HG03432 (cell line): ENCODE data around the gene CDK19.

Experiments used
- ATAC-seq: cut with Tn5 transposase; IDR thresholded peaks from one replicate; pipeline ENCODE4 v1.9.1; 2021; ENCODE audit warnings: mild to moderate bottlenecking, moderate library complexity; ENCODE audit not compliant: unreplicated experiment

CDK19 gene

GRCh38 chr6:110665600-110665999, 149.7 kb downstream of the CDK19 start:
- ATAC-seq: no peak

- ATAC-seq: no peak
These were observed 150.3 kb downstream of the CDK19 start for GRCh38 chr6:110664933-110665332.

- no peak for ATAC-seq
These were observed 152.6 kb downstream of the CDK19 start for GRCh38 chr6:110662490-110663211.

DNA sequence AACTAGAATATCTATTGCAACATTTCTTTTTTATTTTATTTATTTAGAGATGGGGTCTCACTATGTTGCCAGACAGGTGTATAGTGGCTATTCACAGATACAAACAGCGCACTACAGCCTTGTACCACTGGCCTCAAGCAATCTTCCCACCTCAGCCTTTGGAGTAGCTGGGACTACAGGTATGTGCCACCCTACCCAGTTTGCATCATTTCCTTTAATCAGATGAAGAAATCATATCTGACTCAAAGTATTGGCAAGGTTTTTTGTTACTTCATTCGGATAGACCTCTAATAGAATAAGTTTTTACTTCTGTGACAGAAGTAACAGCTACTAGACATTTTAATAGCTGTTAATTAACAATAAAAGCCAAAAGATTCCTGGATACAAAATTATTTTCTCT, 153.9 kb downstream of the CDK19 start:
- ATAC-seq: no peak

- ATAC-seq: no peak
These were observed 155.1 kb downstream of the CDK19 start for GRCh38 chr6:110660066-110660655.

DNA sequence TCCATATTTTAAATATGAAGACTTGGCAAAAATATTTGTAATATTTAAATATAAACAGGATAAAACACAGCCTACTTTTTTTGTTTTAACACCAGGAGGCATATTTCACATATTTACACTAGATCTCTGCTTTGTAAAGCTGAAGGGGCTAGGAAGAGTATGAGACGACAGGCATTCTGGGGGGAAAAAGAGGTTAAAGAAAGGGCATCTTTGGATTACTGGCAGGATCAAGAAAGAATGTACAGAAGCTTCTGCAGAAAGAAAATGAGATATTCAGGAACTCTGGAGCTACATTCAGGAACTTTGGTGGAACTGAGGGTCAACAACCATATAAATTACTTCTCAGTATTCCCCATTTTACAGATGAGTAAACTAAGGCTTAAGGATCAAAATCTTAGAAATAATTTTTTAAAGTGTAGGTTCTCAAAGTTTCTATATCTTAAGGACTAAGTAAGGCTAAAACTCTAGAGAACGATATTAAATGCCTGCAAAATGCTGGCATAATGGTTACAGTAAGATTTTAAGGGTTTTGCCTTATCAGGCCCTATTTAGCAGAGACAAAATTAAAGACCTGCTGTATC, 156.5 kb downstream of the CDK19 start:
- no peak for ATAC-seq

DNA sequence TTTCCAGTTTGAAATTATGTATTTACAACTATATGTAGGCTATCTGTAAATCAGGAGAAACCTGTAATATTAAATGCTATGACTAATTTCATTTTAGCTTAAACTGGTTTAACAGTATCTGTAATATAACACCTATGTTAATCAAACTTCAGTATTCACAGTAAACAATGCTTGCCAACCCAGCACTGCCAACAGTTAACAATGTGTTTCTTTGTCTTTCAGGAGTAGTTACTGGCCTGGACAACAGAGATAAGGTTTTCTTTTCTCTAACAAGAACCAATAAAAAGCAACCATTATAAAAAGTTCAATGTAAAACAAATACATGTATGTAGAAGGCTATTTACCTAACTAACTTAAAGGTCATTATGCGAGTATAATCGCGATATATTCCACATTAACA, 158.8 kb downstream of the CDK19 start:
- ATAC-seq: no peak

DNA sequence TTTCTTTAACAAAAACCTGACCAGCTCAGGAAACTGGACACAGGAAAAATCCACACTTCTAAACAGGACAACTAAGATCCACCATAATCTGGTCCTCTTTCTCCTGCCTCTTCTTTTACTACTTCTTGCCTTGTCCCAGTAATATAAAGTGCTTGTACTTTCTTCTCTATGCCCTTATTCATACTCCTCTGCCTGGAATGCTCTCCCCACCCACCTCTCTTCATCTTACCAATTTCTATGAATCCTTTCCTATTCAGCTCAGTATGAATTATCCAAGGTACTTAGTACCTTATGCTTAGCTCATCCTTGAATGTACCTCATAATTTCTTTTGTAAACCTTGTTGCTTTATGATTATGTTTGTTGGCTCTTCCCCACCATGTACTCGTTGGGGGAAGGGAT, 159.4 kb downstream of the CDK19 start:
- no peak for ATAC-seq

DNA sequence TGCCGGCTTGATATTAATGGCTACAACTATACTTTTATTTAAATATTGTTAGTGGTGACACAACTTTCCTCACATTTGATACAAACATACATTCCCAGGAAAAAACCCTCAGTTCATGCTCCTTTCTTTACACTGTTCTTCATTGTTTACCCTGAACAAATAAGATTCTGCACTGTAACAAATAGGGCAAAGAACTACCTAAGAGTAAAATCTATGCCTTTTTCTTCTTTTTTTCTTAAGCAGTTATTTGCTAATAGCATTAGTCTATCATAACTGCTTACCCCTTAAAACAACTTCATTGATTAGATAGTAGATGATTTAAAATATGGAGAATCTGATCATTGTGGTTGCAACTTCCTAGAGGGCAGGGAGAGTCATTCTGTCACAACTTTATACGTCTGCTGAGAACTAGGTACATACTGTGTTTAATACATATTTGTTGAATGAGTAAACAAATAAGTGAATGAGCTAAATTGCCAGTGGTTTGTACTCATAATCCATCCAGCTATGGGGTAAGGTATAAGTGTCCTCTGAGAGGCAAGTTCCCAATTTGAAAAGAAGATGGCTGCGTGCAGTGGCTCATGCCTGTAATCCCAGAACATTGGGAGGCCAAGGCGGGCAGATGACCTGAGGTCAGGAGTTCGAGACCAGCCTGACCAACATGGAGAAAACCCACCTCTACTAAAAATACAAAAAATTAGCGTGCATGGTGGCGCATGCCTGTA, 161.0 kb downstream of the CDK19 start:
- no peak for ATAC-seq

DNA sequence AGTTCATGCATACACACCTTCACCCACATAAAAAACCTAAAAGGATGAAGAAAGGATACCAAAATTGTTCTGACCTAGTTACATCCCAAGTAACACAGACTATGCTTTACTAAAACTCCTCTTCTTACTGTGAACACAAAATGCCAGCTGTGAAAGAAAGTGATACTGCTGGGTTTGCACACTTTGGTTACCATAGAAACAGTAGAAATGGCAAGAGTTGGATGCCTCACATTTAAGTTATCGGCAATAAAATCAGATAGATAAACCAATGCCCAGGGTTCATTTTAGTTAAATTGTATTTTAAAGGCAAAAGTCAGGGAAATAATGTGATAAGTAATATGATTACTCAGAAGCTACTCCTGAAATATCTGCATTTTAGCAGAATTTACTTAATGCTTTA, 161.9 kb downstream of the CDK19 start:
- no peak for ATAC-seq

GRCh38 chr6:110652520-110652919, 162.7 kb downstream of the CDK19 start:
- ATAC-seq: no peak

DNA sequence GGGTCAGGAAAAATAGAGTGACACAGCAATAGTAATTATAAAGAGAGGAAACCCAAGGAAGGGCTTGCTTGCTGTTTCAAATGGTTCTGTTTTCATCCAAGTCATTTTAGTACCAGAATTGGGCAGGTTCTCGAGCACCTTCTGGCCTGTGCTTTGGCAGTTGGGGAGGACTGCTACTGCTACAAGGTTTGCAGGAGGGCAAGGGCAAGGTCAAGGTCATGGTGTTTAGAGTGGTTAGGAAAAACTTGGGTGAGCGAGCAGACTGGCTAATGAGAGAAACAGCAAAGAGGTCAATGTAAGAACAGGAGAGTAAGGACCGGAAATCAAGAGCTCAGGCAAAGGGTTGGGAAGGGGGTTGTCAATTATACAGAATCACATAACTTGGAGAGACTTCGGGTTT, 164.5 kb downstream of the CDK19 start:
- no peak for ATAC-seq

- no peak for ATAC-seq
These were observed 165.6 kb downstream of the CDK19 start for GRCh38 chr6:110649704-110650103.

DNA sequence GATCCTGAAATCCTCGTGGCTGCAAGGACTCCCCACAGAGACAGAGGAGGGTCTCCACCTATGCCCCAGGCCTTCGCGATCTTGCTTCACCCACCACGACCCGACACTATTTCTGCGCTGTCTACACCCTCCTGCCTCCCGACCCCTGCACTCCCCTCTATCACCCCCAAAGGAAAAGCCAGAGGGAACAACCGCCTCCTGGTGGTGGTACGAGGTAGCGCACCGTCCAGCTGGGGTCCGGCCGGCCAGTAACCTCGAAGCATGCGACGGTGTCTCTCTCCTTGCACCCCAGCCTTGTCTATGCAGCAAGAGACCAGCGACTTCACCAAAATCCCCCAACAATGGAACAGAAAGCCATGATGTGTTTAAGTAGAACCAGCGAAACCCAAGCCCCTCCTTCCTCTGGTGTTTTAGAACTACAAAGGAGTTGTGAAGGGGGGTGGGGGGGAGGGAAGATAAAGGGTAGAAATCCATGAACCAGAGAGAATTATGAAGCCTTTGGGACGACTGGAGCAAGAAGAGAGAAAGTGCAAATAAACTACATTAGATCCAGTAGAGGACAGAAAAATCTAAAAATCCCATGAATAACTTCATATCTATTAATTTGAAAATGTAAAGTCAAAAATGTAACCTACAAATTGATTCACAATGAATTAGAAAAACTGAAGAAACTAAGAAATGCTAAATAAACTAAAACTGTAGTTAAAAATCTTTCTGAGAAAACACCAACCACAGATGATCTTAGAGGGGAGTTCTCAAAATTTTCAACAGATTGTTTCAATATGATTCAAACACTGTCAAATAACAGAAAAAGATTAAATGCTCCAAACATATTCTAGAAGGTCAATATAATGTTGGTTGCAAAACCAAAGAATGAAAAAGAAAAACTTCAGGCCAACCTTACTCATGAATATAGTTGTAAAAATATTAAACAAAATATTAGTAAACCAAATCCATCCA, 168.0 kb downstream of the CDK19 start:
- no peak for ATAC-seq

GRCh38 chr6:110646419-110646698, 168.9 kb downstream of the CDK19 start:
- ATAC-seq: no peak

DNA sequence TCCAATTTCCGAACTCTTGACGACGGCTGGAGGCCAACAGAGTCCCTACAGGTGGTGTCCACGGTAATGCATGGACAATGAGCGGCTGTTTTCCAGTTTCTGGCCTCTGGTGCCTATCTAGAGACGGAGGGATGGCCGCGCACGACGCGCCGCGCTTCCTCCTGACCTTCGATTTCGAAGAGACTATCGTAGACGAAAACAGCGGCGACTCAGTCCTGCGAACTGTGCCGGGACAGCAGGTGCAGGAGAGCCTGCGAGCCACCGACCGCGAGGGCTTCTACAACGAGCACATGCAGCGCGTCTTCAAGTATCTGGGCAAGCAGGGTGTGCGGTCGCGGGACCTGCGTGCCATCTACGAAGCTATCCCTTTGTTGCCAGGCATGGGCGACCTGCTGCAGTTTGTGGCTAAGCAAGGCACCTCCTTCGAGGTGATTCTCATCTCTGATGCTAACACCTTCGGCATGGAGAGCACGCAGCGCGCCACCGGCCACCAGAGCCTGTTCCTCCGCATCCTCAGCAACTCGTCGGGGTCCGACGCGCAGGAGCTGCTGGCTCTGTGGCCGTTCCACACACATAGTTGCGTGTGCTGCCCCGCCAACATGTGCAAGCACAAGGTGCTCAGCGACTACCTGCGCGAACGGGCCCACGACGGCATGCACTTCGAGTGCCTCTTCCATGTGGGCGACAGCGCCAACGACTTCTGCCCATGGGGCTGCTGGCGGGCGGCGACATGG, 169.4 kb downstream of the CDK19 start:
- ATAC-seq: no peak

DNA sequence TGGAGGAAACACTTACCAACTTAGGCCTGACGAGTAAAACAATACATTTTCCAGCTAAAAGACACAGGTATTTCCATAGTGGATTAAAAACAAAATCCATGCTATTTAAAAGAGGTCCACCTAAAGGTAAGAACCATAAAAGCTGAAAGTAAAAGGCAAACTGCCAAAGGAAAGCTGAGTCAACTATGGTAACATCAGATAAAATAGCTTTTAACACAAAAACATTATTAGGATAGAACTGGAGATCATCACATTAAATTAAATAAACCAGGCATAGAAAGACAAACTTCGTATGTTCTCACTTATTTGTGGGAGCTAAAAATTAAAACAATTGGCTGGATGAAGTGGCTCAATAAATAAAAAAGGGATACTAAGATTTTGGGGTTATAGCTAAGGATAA, 172.1 kb downstream of the CDK19 start:
- no peak for ATAC-seq

- ATAC-seq: no peak
These were observed 172.6 kb downstream of the CDK19 start for GRCh38 chr6:110642711-110643110.

DNA sequence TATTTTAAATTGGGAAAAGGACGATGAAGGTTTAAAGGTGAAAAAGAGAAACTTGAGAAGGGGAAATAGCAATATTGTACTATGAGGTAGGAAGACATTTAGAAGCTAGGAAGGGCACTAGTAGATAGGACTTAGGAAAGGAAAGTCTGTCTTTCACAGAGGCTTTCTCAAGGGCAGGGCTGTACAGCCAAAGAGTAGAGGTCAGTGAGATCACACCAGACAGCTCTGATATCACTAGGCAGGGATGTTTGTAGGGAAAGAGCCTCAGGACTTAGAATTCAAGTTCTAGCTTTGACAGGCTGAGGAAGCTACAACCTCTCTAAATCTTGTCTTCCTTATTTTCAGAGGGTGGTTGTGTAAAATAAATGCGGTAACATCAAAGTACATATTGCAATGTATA, 178.5 kb downstream of the CDK19 start:
- ATAC-seq: no peak

GRCh38 chr6:110635096-110635495, 180.2 kb downstream of the CDK19 start:
- no peak for ATAC-seq
